Transverse colon (tissue), 4 donors: ENCODE data around the gene SLIT3. TPM values are rescaled to one million over a fixed set of nuclear protein-coding genes. Genes with fewer than 3 reads are reported as not detected.

Source experiments
- DNase-seq: peaks from one replicate; pipeline ENCODE4 v3.0.0-alpha.2; 2019
- H3K27ac ChIP-seq, 4 donors: fragments of 200-600 bp; sonication (generic); 2 replicates each; pipeline ENCODE4 v1.5.1; 2016 to 2018; ENCODE audit warnings: inconsistent platforms in 4 of 4
- H3K27me3 ChIP-seq: fragments of 200-600 bp; sonication (generic); 2 replicates; pipeline ENCODE4 v1.5.1; 2017; ENCODE audit warnings: inconsistent platforms
- H3K36me3 ChIP-seq, 4 donors: fragments of 200-600 bp; sonication (generic); 2 replicates each; pipeline ENCODE4 v1.5.1; 2017 to 2019; ENCODE audit warnings: inconsistent platforms in 4 of 4
- H3K4me1 ChIP-seq, 4 donors: fragments of 200-600 bp; sonication (generic); 2 replicates each; pipeline ENCODE4 v1.5.1; 2017 to 2020; ENCODE audit warnings: inconsistent platforms in 4 of 4
- H3K4me3 ChIP-seq, 4 donors: fragments of 200-600 bp; sonication (generic); 1 replicate in 1 of 4; 2 replicates in 3 of 4; pipeline versions ENCODE4 v1.5.1 to v1.6.1; 2017 to 2019; ENCODE audit warnings: inconsistent platforms in 4 of 4
- H3K9me3 ChIP-seq, 2 donors: fragments of 200-600 bp; sonication (generic); 2 replicates each; pipeline ENCODE4 v1.5.1; 2017 to 2019; ENCODE audit warnings: inconsistent platforms in 2 of 2
- CTCF ChIP-seq, 5 experiments: fragments of 200-600 bp in 3 of 5; fragments of 450-650 bp in 2 of 5; sonication (generic) in 3 of 5; IDR thresholded peaks; 1 replicate in 2 of 5; 2 replicates in 3 of 5; pipeline ENCODE4 v1.5.1; 2016 to 2017; ENCODE audit warnings: antibody characterized with exemption in 5 of 5, inconsistent platforms in 3 of 5, mild to moderate bottlenecking in 2 of 5, moderate library complexity in 1 of 5
- EP300 ChIP-seq: sonication (generic); formaldehyde crosslinking; IDR thresholded peaks from one replicate; pipeline ENCODE4 v1.6.1; 2017; ENCODE audit warnings: antibody characterized with exemption, low read depth
- POLR2A ChIP-seq: fragments of 450-650 bp; IDR thresholded peaks from one replicate; pipeline ENCODE4 v1.6.1; 2016; ENCODE audit warnings: antibody characterized with exemption, mild to moderate bottlenecking, moderate library complexity
- POLR2AphosphoS5 ChIP-seq, 3 donors: sonication (generic); formaldehyde crosslinking; IDR thresholded peaks; one replicate each; pipeline ENCODE4 v1.6.1; 2016; ENCODE audit warnings: antibody characterized with exemption in 3 of 3
- WGBS, 2 donors: methylation state at CpG; one replicate each; pipeline ENCODE4 v1.1.5; 2018; ENCODE audit warnings: low coverage in 1 of 2; 5-methylcytosine and 5-hydroxymethylcytosine counted together
- in situ Hi-C, 4 donors: fragments of 200-750 bp; cut with MboI; loops; one replicate each; pipeline versions ENCODE4 v1.15.0 to v1.15.1; 2017; ENCODE audit warnings: low sequenced_read_pairs in 3 of 4, low pct_ligation_motif_present in 1 of 4, low pct_unique_long_range_greater_than_20kb in 1 of 4
- intact Hi-C: fragments of 100-400 bp; cut with DNase I; formaldehyde crosslinking; loops from one replicate; pipeline ENCODE4 v1.15.1; 2023; ENCODE audit warnings: low total_unique reads
- total RNA-seq, 4 donors: library from RNA; depleted of rRNA; stranded (reverse); fragments of >200 nt; gene quantifications; one replicate each; pipeline ENCODE4 v1.1.0, GENCODE V29; 2016

The SLIT3 gene
- total RNA-seq, 4 donors from 2014 or later, result 6.7 to 60.5 (median 9.6) TPM

DNA sequence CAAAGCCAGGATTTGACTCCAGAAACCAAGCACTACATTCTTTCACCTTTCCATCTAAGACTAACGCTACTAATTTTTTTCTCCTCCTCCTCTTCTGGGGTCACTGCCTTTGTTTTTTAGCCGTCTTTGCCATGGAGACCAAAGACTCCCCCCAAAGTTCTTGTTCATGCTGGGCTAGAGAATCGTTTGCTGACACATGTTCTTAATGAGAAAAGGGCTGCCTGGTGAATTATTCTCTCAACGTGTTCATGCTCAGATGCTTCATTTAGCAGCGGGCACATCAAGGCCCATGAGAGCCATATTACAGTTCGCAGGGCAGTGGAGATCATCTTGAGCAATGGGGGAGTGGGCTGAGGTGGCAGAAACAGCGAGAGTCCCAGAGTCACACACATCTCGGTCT is 134.9 kb downstream of the SLIT3 start:
- Histone ChIP-seq H3K27ac (no peak overlapping the region), H3K27me3 (no peaks in the 10 kb centered on the region), H3K4me3 (no peak overlapping the region), H3K36me3 (no peaks in the 10 kb centered on the region), H3K4me1 (peaks cover 0 to 6% (median 0%) of the 10 kb centered on the region in 4 donors), H3K9me3 (no peaks in the 10 kb centered on the region)
- no peak for TF ChIP-seq EP300
- intact Hi-C loops, result no loop called here
- whole genome bisulfite sequencing, 2 donors, result 80 to 88% methylated on average over 5 to 8 of the region's 8 CpGs
- in situ Hi-C loops, result no loop called here
- no peak for DNase-seq

GRCh38 chr5:169165052-169165451 is 135.9 kb downstream of the SLIT3 start:
- TF ChIP-seq POLR2A (no peak), POLR2AphosphoS5 (IDR thresholded peaks at IDR 0.05) (no peak), EP300 (no peak), CTCF (IDR thresholded peaks at IDR 0.05) (no peak)
- H3K4me3 ChIP-seq, result no peak overlapping the region
- H3K27me3 ChIP-seq, result no peaks in the 10 kb centered on the region
- DNase-seq, result no peak
- in situ Hi-C loops, result no loop called here
- intact Hi-C loops, result no loop called here
- 92 to 100% methylated on average over 1 of the region's 1 CpG for WGBS, 2 donors
- peaks cover 0 to 8% (median 0%) of the 10 kb centered on the region in 4 donors for H3K4me1 ChIP-seq
- no peaks in the 10 kb centered on the region for H3K36me3 ChIP-seq
- H3K9me3 ChIP-seq, result no peaks in the 10 kb centered on the region
- H3K27ac ChIP-seq, result no peak overlapping the region

DNA sequence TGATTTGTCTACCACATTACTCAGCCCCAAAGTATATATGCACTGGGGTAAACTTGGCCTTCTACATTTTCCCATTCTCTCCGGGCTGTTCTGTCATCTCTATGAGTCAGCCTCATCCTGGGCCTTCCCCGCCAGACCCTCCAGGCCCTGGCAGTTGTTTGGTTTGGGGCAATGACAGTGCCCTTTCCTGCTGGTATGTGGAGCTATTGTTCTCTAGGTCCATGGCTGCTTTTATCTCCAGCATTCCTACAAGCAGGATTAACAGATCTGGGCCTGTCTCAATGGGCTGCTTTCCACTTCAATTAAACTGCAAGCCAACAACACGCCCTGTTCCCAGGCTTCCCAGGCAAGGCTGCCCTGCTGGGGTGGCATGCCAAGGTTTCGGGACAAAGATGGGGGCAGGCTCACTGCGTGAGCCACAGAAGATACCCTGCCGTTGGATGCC is 136.4 kb downstream of the SLIT3 start:
- no peak overlapping the region for H3K4me3 ChIP-seq
- intact Hi-C loops, result no loop called here
- H3K27ac ChIP-seq, result no peak overlapping the region
- H3K4me1 ChIP-seq, result peaks cover 0 to 8% (median 0%) of the 10 kb centered on the region in 4 donors
- 62% methylated on average over 6 of the region's 6 CpGs; no CpG with 5 or more reads in 1 of the 2 donors for WGBS, 2 donors
- TF ChIP-seq EP300, result no peak
- H3K36me3 ChIP-seq, result no peaks in the 10 kb centered on the region
- no peaks in the 10 kb centered on the region for H3K27me3 ChIP-seq
- in situ Hi-C loops, result no loop called here
- DNase-seq, result no peak
- H3K9me3 ChIP-seq, result no peaks in the 10 kb centered on the region

GRCh38 chr5:169162407-169162806 is 138.5 kb downstream of the SLIT3 start:
- peaks cover 4 to 10% of the 10 kb centered on the region in 2 donors for H3K9me3 ChIP-seq
- no peak for DNase-seq
- 79% methylated on average over 3 of the region's 3 CpGs; no CpG with 5 or more reads in 1 of the 2 donors for WGBS, 2 donors
- H3K27ac ChIP-seq, result no peak overlapping the region
- intact Hi-C loops, result no loop called here
- H3K27me3 ChIP-seq, result no peaks in the 10 kb centered on the region
- H3K4me1 ChIP-seq, result peaks cover 0 to 8% (median 0%) of the 10 kb centered on the region in 4 donors
- no peak overlapping the region for H3K4me3 ChIP-seq
- TF ChIP-seq POLR2A, result no peak
- TF ChIP-seq EP300, result no peak
- no peak for TF ChIP-seq CTCF (IDR thresholded peaks at IDR 0.05)
- no peak for TF ChIP-seq POLR2AphosphoS5 (IDR thresholded peaks at IDR 0.05)
- H3K36me3 ChIP-seq, result no peaks in the 10 kb centered on the region
- in situ Hi-C loops, result no loop called here

GRCh38 chr5:169161022-169161680 is 139.8 kb downstream of the SLIT3 start:
- peaks cover 4 to 10% of the 10 kb centered on the region in 2 donors for H3K9me3 ChIP-seq
- H3K27me3 ChIP-seq, result no peaks in the 10 kb centered on the region
- WGBS, 2 donors, result 30 to 52% methylated on average over 3 to 13 of the region's 13 CpGs
- no peak for TF ChIP-seq POLR2AphosphoS5 (IDR thresholded peaks at IDR 0.05)
- no peak for TF ChIP-seq POLR2A
- TF ChIP-seq CTCF (IDR thresholded peaks at IDR 0.05), result no peak
- no peak for TF ChIP-seq EP300
- H3K36me3 ChIP-seq, result no peaks in the 10 kb centered on the region
- intact Hi-C loops, result no loop called here
- peaks cover 0 to 8% (median 0%) of the 10 kb centered on the region in 4 donors for H3K4me1 ChIP-seq
- no peak for DNase-seq
- in situ Hi-C loops, result no loop called here
- H3K4me3 ChIP-seq, result no peak overlapping the region
- peak overlapping the region; percentile 29 to 47 (median 40) for H3K27ac ChIP-seq
